K562 treated with DMSO at 1 percent for 48 hours (cell line): ENCODE measurements around the gene CUL4B. TPM values are rescaled to one million over a fixed set of nuclear protein-coding genes. Genes with fewer than 3 reads are reported as not detected.

Experiments used
- total RNA-seq: library from RNA; unstranded; fragments of 300-600 nt; gene quantifications from 2 replicates; pipeline ENCODE4 v1.2.3, GENCODE V29; 2022; ENCODE audit warnings: low replicate concordance; ENCODE audit errors: extremely low read depth

The CUL4B gene
- total RNA-seq, result not detected in 2 replicates

DNA sequence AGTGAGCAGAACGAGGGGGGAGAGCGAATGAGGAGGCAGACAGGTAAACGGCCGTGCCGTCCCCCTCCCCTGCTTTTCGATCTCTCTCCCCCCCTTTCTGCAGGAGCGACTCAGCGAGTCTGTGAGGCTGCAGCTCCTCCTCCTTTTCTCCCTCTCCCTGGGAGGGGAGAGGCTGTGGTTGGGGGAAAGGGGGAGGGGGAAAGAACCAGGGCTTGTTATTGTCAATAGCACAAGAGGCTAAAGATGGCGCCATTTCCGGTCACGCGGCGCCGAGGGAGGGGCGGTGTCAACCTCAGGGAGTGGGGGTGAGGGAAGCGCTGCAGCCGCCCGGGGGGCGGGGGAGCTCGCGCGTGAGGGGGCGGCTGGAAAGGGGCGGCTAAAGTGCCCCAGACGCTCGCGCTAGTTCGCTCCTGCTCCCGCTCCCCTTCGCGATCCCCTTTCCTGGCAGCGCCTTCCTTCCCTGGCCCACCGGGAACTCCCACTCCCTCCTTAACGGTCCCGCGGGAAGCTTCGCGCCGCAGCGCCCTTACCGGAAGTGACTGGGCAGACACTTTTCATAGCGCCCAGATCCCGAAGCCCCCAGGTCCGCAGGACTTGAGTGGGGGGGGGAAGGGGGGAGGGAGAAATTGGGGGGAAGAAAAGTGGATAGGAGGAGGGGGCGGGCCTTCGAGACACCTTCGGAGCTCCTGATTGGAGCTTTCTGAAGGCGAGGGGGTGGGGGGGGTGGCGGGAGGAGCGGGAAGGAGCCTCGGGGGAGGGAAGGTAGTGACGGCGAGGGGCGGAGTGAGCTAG, at the start of gene CUL4B:
Gene CUL4B, minus strand, starts transcription at position 121 of the 792 bp plus-strand sequence. CDS start 324 bp downstream, outside the sequence.

GRCh38 chrX:120603707-120604360, 43.1 kb upstream of the CUL4B start, which contains the start of gene MCTS1:
TSS of gene MCTS1 (plus strand) at chrX:120604101. CDS start at chrX:120604237, 136 bp downstream.

Other genes starting within 250 kb of the CUL4B start
- not detected in 2 replicates for gene TMEM255A, start 249.5 kb downstream of the CUL4B start, total RNA-seq
- not detected in 2 replicates for gene ATP1B4, start 198.9 kb downstream of the CUL4B start, total RNA-seq
- gene LAMP2, start 91.7 kb downstream of the CUL4B start, total RNA-seq, result not detected in 2 replicates
- gene MCTS1, start 43.1 kb upstream of the CUL4B start, total RNA-seq, result not detected in 2 replicates
- not detected in 2 replicates for gene C1GALT1C1, start 69.1 kb upstream of the CUL4B start, total RNA-seq